SK-N-MC (cell line): ENCODE data around the gene SLC46A1.

Experiments used
- EZH2 ChIP-seq: fragments of 200-600 bp; sonication (generic); IDR thresholded peaks from one replicate; pipeline ENCODE4 v1.6.1; 2017; ENCODE audit warnings: antibody characterized with exemption
- POLR2AphosphoS5 ChIP-seq: IDR thresholded peaks from 2 replicates; pipeline ENCODE4 v1.6.1; 2012; ENCODE audit warnings: mild to moderate bottlenecking, low read depth, low read length, borderline replicate concordance

- no peak for TF ChIP-seq EZH2
- TF ChIP-seq POLR2AphosphoS5, result peak; percentile 66
Observed at GRCh38 chr17:28357061-28357900, 48.7 kb downstream of the SLC46A1 start, which contains the start of gene POLDIP2.
